ENCODE measurements around the gene KIF16B. TPM values are rescaled to one million over a fixed set of nuclear protein-coding genes. Genes with fewer than 3 reads are reported as not detected.
"Not testable (repeated sequence)": the region's sequence is repeated elsewhere in the genome, so short reads cannot be mapped to it uniquely, and the experiment has no call there.

The KIF16B gene
- total RNA-seq, 1 experiment from 2014 or later = 4.2 TPM

- not testable (repeated sequence) for DNase-seq (ENCODE audit: low spot score)
These were observed 23.2 kb upstream of the KIF16B start for GRCh38 chr20:16596404-16596803.

GRCh38 chr20:16595376-16595775, 22.1 kb upstream of the KIF16B start:
- no peak for DNase-seq (ENCODE audit: low spot score)

- no peak for DNase-seq (ENCODE audit: low spot score)
These were observed 16.9 kb upstream of the KIF16B start for GRCh38 chr20:16590041-16590633.

GRCh38 chr20:16589623-16590022, 16.4 kb upstream of the KIF16B start:
- DNase-seq (ENCODE audit: low spot score) = no peak

- DNase-seq (ENCODE audit: low spot score) = no peak
These were observed 15.0 kb upstream of the KIF16B start for GRCh38 chr20:16588241-16588640.

GRCh38 chr20:16587066-16587465, 13.8 kb upstream of the KIF16B start:
- no peak for DNase-seq (ENCODE audit: low spot score)

- no peak for DNase-seq (ENCODE audit: low spot score)
These were observed 10.2 kb upstream of the KIF16B start for GRCh38 chr20:16583474-16583873.

- DNase-seq (ENCODE audit: low spot score) = no peak
These were observed 8.0 kb upstream of the KIF16B start for GRCh38 chr20:16581241-16581640.

- no peak for DNase-seq (ENCODE audit: low spot score)
These were observed 7.4 kb upstream of the KIF16B start for GRCh38 chr20:16580620-16581019.

- DNase-seq (ENCODE audit: low spot score) = no peak
These were observed 6.9 kb upstream of the KIF16B start for GRCh38 chr20:16580147-16580546.

GRCh38 chr20:16576219-16576618, 3.0 kb upstream of the KIF16B start:
- DNase-seq (ENCODE audit: low spot score) = no peak

GRCh38 chr20:16575390-16576140, 2.3 kb upstream of the KIF16B start:
- no peak for DNase-seq (ENCODE audit: low spot score)

- DNase-seq (ENCODE audit: low spot score) = peak; percentile 87
These were observed 1.6 kb upstream of the KIF16B start for GRCh38 chr20:16574656-16575355.

- no peak for DNase-seq (ENCODE audit: low spot score)
These were observed 1.9 kb downstream of the KIF16B start for GRCh38 chr20:16571333-16571732.

GRCh38 chr20:16569246-16570153, 3.7 kb downstream of the KIF16B start:
- DNase-seq (ENCODE audit: low spot score) = peak; percentile 48

- DNase-seq (ENCODE audit: low spot score) = no peak
These were observed 7.2 kb downstream of the KIF16B start for GRCh38 chr20:16566080-16566479.

- not testable (repeated sequence) for DNase-seq (ENCODE audit: low spot score)
These were observed 9.2 kb downstream of the KIF16B start for GRCh38 chr20:16564079-16564478.

GRCh38 chr20:16563066-16563806, 10.0 kb downstream of the KIF16B start:
- DNase-seq (ENCODE audit: low spot score) = no peak

GRCh38 chr20:16562259-16562658, 11.0 kb downstream of the KIF16B start:
- no peak for DNase-seq (ENCODE audit: low spot score)

- DNase-seq (ENCODE audit: low spot score) = no peak
These were observed 12.6 kb downstream of the KIF16B start for GRCh38 chr20:16560661-16561060.

GRCh38 chr20:16560216-16560615, 13.0 kb downstream of the KIF16B start:
- no peak for DNase-seq (ENCODE audit: low spot score)

Measured in HT-29 (cell line).